GM10847 (cell line): ENCODE measurements around the gene UFM1.
A peak's percentile ranks its signal among the peaks of the same experiment; 100 is the strongest.

ENCODE experiments used
- POLR2A ChIP-seq: IDR thresholded peaks from 2 replicates; pipeline ENCODE4 v1.6.1; 2011; ENCODE audit not compliant: insufficient read length; ENCODE audit errors: extremely low read depth

UFM1 gene

GRCh38 chr13:38349390-38350113, at the start of gene UFM1:
Gene UFM1 (plus strand): TSS chr13:38349851. CDS start chr13:38349920, 69 bp downstream.
- TF ChIP-seq POLR2A: peak; percentile 63

DNA sequence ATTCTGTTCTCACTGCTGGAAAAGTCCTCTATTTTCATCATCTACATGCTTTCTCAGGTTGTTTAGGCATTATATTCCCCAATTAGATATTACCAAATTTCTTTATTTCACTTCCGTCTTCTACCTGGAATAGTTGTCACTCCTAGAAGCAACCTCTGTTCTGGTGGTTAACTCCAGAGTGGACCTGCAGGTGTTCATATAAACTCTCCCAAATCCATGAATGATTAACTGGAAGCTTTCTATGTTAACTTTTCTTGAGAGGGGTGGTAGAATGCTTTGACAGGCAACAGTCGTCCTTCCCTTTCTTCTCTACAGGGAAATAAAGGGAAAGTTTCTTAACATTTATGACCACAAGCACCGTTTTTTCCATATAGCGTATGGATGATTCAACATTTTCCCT, 48.4 kb upstream of the UFM1 start:
- TF ChIP-seq POLR2A: no peak

DNA sequence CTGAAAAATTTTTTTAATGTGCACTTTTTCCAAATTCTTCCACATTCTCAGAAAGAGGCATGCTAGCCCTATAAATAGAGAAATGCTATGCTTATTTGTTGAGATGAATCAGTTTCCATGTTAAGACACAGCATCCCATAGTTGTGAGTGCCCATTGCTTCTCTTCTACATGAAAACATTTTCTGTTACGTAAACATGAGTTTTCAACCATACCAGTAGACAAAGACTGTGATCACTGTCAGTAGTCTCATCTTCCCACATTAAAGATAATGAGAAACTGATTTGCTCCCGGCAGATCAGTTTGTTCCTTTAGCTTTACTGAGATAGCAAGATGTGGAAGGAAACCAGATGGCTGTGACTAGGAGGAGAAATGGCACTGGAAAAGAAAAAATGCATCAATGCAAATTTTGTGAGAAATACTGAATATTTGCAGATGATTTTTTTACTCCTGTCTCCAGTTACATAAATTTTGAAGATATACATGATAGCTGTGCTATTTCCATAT, 45.8 kb upstream of the UFM1 start:
- no peak for TF ChIP-seq POLR2A

GRCh38 chr13:38308736-38309135, 40.9 kb upstream of the UFM1 start:
- TF ChIP-seq POLR2A: no peak

DNA sequence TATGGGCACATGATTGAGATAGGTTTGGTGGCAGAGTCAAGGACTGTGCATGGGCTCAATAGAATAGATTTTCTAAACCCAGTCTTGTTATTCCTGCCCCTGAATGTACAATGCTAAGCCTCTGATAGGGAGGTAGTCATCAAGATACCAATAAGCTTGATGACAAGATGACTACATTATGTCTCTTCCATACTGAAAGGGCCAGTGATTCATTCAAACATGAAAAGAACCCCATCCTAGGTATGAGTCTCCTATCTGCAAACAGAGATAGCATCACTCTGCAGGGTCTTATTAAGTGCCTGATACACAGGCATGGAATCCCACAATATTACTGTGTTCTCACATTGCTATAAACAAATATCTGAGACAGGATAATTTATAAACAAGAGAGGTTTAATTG, 40.3 kb upstream of the UFM1 start:
- no peak for TF ChIP-seq POLR2A

DNA sequence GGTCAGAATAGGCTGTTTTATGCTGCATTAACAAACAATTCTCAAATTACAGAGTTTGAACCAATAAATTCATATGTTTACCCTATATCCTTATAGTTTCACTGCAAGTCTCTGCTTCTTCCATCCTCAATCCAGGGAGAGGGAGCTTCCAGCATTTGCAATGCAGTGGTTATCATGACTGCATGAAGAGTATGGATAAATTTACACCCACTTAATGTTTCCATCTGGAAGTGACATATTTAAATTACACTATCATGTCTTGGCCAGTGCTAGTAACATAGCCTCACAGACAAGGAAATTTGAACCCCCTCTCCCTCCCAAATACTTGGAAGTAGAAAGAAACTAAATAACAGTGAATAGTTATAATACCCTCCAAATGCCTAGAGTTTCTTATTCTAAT, 33.5 kb upstream of the UFM1 start:
- TF ChIP-seq POLR2A: no peak

GRCh38 chr13:38321654-38322053, 28.0 kb upstream of the UFM1 start:
- no peak for TF ChIP-seq POLR2A

- TF ChIP-seq POLR2A: no peak
These were observed 24.2 kb upstream of the UFM1 start for GRCh38 chr13:38325426-38325825.

GRCh38 chr13:38328699-38329098, 21.0 kb upstream of the UFM1 start:
- no peak for TF ChIP-seq POLR2A

DNA sequence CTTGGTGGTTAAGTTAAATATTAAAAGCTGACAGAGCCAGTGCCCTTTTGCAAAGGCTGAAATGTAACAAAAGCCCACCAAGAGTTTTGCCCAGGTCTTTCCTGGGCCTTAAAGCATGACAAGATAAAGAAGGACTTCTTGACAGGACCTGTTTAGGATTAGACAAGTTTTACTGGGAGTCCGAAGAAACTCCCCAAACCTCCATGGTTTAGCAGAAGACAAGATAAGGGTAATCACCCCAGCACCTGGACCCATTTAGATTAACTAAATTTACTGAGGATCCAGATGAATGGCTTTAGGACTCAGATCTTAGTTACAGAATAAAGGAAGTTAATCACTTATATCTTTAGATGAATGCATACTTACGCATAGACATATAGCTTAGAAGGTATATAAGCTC, 14.8 kb upstream of the UFM1 start:
- TF ChIP-seq POLR2A: no peak

GRCh38 chr13:38338089-38338488, 11.6 kb upstream of the UFM1 start:
- no peak for TF ChIP-seq POLR2A

DNA sequence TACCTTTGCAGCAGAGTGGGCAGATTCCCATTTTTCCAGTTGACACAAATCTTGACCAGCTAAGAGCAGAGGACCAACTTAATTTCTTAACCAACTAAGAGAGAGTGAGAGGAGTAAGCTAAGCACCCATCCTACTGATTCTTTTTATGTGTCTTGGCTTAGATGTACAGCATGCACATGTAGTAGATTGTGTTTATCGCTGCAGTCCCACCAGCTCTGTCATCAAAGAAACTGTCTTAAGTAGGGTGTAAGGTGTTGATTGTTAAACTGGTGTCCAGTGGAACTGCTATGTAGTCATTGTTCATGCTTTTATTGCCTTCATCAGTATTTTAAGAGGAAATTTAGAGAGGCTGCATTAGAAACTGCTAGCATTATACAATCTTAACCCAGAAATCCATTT, 9.0 kb upstream of the UFM1 start:
- no peak for TF ChIP-seq POLR2A

- TF ChIP-seq POLR2A: no peak
These were observed 8.4 kb upstream of the UFM1 start for GRCh38 chr13:38341149-38341692.

DNA sequence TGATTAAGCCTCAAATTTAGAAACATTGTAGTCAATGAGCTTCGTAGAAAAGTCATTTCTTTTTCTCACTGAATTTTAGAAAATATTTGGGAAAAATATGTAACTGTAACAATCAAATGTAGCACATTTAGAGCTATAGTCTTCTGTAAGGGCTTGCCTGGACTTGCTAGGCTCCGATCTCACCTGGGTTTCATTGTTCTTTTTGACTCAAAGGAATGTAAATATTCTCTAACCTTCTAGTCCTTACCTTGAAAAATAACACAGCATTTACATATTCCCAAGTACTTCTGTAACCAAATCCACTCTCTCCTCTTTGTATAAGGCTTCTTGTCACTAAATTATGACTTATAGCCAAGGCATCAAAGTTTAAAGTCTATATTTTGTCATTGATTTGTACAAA, 2.9 kb upstream of the UFM1 start:
- no peak for TF ChIP-seq POLR2A

- no peak for TF ChIP-seq POLR2A
These were observed 726 bp upstream of the UFM1 start for GRCh38 chr13:38348861-38349389.

GRCh38 chr13:38350114-38350617, 515 bp downstream of the UFM1 start:
- no peak for TF ChIP-seq POLR2A
